Neural cell (in vitro differentiated cells): ENCODE data around the gene PROSER2.

Experiments
- EP300 ChIP-seq: fragments of 450-650 bp; conservative IDR thresholded peaks from 2 replicates; pipeline ENCODE4 v1.6.1; 2014; ENCODE audit warnings: antibody characterized with exemption, mild to moderate bottlenecking, moderate library complexity; ENCODE audit not compliant: poor library complexity, severe bottlenecking
- EZH2 ChIP-seq: fragments of 200-600, 300-800 bp; shearing (Covaris generic), sonication (generic); IDR thresholded peaks from 2 replicates; pipeline ENCODE4 v1.6.1; 2014; ENCODE audit warnings: antibody characterized with exemption, low read length, borderline replicate concordance, mild to moderate bottlenecking; ENCODE audit not compliant: insufficient read depth, poor library complexity, severe bottlenecking
- MXI1 ChIP-seq: fragments of 450-650 bp; conservative IDR thresholded peaks from 2 replicates; pipeline ENCODE4 v1.6.1; 2014; ENCODE audit warnings: antibody characterized with exemption, mild to moderate bottlenecking; ENCODE audit not compliant: poor library complexity, severe bottlenecking
- POLR2AphosphoS5 ChIP-seq: IDR thresholded peaks from 2 replicates; pipeline ENCODE4 v1.6.1; 2012
- RAD21 ChIP-seq: fragments of 450-650 bp; conservative IDR thresholded peaks from 2 replicates; pipeline ENCODE4 v1.6.1; 2014; ENCODE audit warnings: antibody characterized with exemption, mild to moderate bottlenecking, moderate library complexity
- REST ChIP-seq: IDR thresholded peaks from 2 replicates; pipeline ENCODE4 v1.6.1; 2012; ENCODE audit warnings: borderline replicate concordance
- SMC3 ChIP-seq: fragments of 450-650 bp; conservative IDR thresholded peaks from 2 replicates; pipeline ENCODE4 v1.6.1; 2014; ENCODE audit warnings: antibody characterized with exemption, mild to moderate bottlenecking, moderate library complexity; ENCODE audit not compliant: poor library complexity
- TAF1 ChIP-seq: IDR thresholded peaks from 2 replicates; pipeline ENCODE4 v1.6.1; 2012; ENCODE audit warnings: low read depth
- TF ChIP-seq, protein P1 (sequence below): fragments of 450-650 bp; IDR thresholded peaks from 2 replicates; pipeline ENCODE4 v1.5.1; 2014; ENCODE audit warnings: antibody characterized with exemption, mild to moderate bottlenecking, moderate library complexity; ENCODE audit not compliant: poor library complexity, severe bottlenecking

GRCh38 chr10:11797847-11798633, 25.1 kb upstream of the PROSER2 start:
- TF ChIP-seq, protein P1, sequence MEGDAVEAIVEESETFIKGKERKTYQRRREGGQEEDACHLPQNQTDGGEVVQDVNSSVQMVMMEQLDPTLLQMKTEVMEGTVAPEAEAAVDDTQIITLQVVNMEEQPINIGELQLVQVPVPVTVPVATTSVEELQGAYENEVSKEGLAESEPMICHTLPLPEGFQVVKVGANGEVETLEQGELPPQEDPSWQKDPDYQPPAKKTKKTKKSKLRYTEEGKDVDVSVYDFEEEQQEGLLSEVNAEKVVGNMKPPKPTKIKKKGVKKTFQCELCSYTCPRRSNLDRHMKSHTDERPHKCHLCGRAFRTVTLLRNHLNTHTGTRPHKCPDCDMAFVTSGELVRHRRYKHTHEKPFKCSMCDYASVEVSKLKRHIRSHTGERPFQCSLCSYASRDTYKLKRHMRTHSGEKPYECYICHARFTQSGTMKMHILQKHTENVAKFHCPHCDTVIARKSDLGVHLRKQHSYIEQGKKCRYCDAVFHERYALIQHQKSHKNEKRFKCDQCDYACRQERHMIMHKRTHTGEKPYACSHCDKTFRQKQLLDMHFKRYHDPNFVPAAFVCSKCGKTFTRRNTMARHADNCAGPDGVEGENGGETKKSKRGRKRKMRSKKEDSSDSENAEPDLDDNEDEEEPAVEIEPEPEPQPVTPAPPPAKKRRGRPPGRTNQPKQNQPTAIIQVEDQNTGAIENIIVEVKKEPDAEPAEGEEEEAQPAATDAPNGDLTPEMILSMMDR = no peak
- TF ChIP-seq EZH2 = no peak
- TF ChIP-seq TAF1 = no peak
- TF ChIP-seq EP300 = no peak
- TF ChIP-seq REST = no peak
- TF ChIP-seq RAD21 = no peak
- no peak for TF ChIP-seq POLR2AphosphoS5
- TF ChIP-seq SMC3 = no peak
- no peak for TF ChIP-seq MXI1
